OCI-M2 (cell line): ENCODE measurements around the gene NR5A2.

Source experiments
- DNase-seq: peaks from one replicate; lab custom pipeline; 2025; ENCODE audit not compliant: unreplicated experiment; lab: John Stamatoyannopoulos, UW

Gene NR5A2

DNA sequence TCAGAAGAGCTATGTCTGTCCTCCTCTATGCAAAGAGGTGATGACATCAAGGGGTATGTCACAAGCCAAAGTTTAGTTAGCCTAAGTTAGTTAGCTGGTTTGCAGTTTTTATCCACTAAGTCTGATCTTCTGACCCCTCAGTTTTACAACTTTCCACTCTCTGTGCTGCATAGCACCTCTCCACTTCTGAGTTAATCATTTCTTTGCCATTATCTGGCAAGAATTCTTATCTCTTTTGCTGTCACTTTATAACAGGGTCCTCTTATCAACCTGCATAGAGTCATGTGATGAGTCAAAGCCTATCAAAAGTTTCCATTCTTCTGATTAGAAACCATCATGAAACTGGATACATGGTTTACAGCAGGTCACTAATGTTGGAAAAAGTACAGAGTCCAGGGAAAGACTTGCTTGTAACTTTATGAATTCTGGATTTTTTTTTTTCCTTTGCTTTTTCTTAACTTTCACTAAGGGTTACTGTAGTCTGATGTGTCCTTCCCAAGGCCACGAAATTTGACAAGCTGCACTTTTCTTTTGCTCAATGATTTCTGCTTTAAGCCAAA, at the start of gene NR5A2:
Gene NR5A2, plus strand, starts transcription at position 447 of the 560 bp plus-strand sequence. CDS start 138 bp downstream, outside the sequence.
- DNase-seq: no peak

DNA sequence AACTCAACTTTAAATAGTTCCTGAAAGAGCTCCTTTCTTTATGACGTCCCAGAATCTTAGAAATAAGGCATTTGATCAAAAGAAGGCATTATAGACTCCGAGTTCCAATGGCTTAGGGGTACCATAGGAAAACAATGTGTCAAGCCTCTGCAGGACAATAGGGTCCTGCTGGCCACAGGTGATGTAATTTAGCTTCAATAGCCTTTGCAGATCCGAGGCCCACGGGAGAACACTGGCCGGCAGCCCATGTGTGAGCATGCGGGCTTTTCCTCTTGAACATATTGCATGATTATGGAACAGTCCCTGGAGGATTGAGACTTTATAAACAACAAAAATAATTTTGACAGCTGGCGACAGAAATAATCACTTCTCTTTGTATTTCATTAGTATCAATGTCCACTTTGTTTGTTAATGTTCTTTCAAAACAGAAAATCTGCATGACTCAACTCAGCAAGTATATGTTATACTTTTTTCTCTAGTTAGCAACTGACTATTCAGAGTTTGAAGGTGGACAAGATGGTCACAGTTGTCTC, 49.0 kb upstream of the NR5A2 start:
- DNase-seq: no peak

DNA sequence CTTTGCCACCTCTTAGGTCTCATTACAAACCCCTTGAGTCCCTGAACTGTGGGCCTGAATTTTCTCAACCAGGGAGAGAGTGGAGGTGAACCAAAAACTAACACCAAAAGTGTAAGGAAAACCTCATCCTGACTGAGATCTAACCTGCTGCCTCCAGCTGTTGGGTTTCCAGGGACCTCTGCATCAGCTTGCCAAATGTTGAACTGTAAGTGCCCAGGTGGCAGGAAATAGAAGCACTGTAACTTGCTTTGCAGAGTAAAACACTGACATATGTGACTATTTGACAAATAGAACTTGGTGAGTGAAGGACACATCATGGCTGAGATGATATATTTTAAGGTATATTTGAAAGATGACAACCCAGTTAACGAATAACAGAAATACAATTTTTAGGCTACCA, 48.4 kb upstream of the NR5A2 start:
- DNase-seq: no peak

DNA sequence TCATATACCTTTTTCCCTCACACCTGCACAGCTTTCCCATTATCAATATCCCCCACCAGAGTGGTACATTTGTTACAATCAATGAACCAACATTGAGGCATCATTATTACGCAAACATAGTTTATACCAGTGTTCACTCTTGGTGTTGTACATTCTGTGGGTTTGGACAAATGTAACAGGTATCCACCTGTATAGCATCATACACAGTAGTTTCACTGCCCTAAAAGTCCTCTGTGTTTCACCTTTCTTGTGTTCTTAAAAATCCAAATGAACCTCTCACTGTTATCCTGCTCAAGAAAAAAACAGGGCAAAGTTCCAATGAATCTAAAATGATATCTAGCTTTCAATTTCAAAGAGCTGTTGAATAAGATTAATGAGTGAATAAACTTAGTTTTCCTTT, 45.9 kb upstream of the NR5A2 start:
- DNase-seq: no peak

DNA sequence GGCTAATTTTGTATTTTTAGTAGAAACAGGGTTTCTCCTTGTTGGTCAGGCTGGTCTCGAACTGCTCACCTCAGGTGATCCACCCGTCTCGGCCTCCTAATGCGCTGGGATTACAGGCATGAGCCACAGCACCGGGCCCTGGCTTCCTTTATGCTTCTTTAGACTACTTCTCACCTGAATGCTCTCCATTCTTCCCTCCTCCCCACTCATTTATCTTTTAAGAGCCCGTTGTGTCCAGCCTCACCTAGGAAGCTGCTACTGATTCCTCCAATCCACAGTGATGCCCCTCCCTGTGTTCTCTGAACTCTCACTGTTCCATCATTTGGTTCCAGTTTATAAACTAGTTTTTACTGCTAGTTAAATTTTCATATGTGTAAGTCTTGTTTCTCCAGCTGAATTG, 44.9 kb upstream of the NR5A2 start:
- no peak for DNase-seq

DNA sequence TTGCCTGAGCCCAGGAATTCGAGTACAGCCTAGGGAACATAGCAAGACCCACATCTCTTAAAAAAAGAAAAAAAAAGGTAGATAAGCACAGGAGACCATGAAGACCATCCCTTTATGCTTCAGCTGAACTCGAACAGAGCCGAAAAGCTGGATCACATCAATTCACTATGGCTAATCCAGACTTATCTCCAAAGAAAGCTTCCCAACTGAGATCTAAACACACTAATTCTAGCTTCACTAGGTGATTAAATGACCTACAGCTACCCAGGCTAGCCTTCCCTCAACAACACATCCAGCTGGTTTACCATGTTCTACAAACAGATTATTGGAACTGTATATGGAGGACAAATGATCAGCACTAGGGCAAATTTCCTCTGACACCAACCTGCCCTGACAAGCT, 44.0 kb upstream of the NR5A2 start:
- DNase-seq: no peak

DNA sequence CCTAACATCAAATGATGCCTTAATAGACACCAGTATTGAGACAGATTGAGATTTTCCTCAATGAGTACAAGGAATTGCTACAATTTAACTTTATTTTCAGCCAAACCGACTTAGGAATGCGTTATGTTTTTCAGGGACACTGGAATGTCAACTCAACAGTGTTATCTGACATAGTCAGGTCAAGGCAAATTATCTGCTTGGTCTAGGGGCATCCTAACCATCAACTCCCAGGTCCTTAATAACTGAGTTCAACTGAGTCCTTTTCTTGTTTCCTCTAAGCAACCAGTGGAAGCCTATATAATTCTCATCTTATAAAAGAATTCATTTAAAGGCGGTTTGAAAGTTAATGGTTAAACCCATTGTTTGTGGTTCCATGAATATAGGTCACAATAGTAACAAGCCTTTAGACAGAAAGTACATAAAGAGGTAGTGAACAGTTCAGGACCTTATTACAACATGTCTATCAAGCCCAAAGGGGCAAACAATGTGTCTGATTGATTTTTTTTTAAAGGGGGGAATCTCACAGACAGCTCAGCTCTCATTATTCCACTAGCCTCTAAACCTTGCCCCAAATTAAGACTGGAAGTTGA, 32.3 kb upstream of the NR5A2 start:
- DNase-seq: no peak

DNA sequence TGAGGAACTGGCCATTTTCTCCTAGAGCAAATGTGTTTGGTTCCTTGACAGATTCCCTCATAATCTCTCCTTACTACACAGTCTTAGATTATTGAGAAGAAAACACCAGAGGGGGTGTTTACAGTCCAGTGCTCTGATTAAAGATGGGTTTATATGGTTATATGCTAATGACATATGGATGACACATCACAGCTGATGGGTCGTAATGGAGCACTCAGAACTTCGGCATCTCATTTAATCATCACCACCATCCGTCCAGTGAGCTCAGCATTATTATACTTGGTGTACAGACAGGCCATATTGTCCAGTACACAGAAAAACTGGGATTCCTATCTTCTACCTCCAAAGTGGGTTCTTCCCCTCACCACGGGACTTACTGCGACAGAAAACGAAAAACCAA, 22.3 kb upstream of the NR5A2 start:
- DNase-seq: no peak

DNA sequence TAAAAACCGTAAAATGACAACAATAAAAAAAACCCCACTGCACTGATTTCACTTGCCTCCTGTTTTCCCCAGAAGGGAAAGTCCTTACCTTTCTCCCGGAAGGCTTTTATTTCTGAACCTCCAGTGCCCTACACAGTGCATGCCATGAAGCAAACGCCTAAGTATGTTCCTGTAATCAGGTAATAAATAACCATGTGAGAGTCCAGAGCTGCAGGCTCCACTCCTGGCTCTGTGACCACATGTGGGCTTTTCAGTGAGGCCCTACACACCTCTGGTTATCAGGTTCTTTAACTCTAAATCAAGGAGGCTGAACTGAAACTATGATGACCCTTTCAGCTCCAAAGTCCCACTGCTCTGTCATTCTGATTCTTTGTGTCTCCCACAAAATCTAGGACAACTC, 20.8 kb upstream of the NR5A2 start:
- no peak for DNase-seq

DNA sequence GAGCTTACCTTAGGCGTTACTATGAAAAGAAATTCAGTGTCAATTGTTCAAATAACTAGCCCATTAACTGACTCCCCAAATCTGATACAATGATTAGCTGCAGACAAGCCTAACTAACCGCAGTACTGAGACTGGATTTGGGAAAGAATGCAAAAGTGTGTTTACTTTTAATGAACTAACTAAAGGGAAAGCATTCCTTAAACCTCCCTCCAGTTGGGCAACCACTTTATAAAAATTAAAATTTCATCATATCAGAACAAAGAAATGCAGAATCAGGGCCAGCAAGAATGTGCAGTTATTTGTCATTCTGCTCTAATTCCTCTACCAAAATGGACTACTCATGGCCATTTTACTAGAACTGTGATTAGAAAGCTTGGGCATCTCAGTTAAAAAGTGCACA, 11.7 kb upstream of the NR5A2 start:
- no peak for DNase-seq

DNA sequence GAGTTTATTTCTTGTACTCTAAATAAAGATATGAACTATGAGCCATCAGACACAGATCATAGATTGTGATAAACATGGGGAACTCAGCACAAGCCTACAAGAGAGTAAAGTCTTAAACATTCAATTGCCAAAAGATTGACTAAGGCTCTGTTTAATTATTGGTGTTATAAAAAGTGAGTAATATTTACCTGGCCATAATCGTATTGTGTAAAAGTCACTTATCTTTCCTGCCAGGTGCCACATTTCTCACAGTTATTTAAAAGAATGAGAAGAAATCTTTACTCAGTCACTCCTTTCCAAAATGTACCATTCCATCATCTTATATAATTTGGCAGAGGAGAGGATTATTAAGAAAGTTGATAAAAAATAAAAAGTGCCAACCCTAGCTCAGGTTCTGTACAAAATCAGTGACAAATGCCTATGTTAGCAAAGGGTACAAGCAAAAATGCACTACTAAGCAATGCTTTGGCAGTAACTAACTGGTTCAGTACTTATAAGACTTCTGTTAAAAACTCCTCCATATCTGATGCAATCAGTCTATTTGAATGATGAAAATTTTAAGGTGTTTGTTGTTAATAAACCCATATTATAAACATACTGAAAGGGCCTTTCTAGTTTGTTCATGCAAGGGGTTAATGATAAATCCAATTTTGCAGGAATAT, 5.8 kb upstream of the NR5A2 start:
- no peak for DNase-seq

DNA sequence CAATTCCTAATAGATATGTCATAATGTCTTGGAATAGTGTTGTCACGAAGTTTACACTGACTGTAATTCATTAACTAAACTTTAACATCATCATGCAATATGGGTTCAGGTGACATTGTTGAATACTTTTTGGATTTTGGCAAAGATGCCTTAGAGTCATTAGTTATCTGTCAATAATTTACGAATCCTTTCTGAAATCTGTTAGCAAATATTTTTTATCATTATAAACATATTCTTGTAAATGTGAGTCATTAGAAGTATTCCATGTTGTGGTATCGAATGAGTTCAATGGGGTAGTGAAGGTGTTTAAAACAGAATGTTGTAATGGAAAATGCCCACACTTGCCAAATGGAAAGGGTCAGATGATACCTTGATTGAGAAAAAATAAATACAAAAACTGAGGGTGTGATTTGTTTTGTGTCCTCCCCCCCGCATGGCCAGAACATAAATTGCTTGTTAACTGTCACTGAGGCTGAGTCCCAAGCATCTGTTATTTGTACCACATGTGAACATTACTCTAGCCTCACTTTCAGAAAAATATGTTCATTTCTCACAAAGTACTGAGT, 5.2 kb upstream of the NR5A2 start:
- DNase-seq: no peak

DNA sequence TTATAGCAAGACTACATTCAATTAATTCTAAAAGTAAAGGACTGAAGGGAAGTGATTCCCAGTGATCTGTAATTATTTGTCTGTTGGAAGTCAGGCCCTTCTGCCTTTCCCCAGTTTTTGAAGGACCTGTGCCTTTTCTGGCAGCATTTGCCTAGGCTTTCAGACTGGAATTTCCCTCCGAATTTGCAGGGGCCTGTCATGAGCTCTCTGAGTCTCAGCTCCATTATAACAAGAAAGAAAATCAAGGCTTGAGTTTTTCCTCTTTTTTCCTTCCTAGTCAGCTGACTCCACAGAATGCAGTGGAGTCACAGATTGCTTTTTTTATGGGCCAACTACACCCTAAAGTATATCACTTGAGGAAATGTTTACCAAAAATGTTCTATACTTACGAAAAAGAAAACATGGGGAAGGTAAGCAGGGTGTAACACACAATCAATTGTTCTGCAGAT, 1.1 kb downstream of the NR5A2 start:
- no peak for DNase-seq

DNA sequence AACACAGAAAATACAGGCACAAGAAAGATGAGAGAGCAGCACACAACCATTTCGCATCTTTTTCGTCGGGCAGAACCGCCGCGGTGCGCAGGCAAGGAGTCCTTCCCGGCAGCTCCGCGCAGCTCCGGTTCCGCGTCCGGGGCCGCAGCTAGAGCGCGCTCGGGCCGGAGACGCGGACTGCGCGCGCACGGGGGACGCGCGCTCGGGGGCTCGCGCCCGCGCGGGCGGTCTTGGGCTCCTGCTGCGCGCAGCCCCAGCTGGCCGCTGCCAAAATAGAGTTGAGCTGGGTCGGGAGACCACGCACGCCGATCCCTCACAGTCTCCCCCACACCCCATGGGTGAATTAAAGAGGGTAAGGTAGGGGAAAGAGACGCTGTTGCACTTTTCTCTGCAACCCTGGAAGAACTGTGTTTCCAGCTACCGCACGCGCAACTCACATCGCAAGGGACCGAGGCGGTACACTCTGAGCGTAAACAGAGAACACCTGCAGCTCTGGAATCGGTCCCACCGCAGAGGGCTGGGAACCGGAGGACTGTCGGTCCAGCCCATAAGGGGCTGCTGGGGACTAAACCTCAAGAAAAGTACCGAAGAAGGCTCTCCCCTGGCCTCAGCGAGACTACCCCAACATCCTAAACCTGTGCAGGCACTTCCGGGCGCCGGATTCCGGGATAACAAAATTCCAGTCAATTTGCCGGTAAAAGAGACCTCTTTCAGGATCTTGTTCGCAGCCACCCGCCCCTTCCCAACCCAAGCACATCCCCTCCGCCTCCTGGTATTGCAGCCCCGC, 1.7 kb downstream of the NR5A2 start:
- no peak for DNase-seq

DNA sequence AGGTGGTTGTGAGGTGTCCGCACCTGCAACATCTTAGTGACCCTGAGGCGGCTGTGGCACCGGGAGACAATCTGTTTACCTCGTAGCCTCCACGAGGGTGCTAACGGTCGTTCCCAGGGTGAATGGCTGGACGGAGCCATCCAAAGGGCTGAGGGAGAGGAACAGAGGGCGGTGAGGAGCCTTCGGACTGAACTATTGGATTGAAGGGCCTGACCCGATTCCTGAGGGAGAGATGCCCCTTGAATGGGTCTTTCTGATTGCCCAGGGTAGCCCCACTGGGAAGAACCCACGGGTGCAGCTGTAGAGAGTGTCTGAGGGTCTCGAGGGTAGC, 2.3 kb downstream of the NR5A2 start:
- no peak for DNase-seq

DNA sequence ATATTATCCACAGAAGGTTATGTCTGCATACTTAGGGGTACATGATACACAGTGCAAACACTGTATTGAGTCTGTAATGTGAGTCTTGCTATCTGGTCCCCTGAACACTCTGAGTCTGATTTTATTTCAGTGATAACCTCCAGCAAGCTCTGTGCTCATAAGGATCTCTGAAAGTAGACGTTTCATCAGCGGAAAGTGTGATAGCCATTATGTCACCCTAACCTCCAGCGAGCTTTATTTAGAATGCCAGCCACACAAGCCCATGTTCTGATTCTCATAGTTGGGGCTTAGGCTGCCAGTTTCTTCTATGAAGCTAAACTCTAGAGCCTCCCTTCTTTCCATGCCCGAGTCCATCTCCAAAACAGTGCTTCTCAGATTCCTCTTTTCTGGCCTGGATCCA, 3.3 kb downstream of the NR5A2 start:
- no peak for DNase-seq

DNA sequence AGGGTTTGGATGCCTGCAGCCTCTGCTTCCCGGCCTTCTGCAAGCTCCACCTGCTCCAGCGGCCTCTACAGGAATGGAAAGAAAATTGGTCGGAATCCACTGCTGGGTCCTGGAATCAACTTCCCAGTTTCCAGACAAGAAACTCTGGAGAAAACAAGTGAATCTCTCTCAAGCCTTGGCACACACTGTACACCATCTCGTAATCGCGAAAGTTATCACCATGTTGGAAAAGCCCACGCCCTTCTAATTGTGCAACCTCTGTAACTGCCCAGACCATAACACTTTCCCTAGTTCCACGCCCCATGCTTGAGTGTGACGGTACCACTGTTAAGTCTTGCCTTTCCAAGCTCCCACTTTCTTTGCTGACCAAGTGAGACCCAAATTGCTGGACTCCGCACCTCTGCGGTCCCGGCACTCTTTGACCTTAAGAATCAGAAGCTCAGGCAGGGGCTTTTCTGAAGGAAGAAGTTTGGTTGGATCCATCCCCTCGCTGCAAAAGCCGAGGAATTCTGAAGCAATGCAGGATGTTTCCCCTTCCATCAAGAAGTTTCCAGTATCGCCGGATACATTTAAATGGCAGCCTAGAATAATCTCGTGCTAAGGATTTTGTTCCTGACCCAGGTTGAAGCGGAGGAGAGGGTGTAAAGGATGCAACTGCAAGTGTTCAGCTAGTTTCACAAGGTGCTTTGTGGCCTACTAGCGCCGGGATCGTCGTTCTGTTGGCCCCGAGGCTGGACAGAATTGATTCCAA, 6.2 kb downstream of the NR5A2 start:
- no peak for DNase-seq

DNA sequence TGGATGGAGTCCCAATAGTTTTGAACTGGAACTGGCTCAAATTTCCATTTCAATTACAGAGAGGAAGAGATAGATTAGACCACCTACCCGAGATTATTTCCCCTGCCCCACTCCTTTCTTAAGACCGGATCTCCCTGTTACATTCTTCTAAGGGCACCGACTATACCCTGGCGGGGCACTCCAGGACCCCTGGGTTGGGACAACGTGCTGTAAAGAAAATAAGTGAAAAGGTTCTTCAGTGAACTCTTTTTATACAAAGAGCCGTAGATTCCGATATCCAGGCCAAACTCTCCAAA, 6.7 kb downstream of the NR5A2 start:
- DNase-seq: no peak

DNA sequence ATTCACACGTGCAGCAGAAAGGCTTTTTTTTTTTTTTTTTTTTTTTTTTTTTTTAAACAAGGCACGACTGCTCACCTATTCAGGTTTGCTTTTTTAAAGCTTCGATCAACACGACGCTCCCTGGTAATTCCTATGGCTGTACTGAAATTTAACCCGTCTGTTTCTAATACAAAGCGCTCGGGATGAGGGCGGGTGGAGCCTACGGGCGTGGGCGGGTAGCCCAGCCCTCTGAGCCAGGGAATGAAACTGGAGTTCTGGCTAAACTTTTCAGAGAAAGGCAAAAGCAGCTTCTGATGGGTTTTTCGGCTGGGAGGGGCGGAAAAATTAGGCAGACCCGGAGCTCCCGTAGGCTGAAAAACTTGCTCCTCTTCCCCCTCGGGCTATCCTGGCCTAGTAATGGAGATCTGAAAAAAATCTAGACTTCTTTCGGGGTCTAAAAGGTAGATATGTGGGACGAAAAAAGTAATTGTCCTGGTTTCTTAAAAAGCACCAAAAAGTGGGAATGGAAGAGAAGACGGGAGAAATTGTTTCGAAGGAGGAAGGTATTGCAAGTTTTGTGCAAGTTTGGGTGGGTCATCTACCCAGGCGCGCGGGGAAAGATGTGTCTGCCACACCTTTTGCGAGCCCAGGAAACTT, 7.4 kb downstream of the NR5A2 start:
- DNase-seq: no peak

DNA sequence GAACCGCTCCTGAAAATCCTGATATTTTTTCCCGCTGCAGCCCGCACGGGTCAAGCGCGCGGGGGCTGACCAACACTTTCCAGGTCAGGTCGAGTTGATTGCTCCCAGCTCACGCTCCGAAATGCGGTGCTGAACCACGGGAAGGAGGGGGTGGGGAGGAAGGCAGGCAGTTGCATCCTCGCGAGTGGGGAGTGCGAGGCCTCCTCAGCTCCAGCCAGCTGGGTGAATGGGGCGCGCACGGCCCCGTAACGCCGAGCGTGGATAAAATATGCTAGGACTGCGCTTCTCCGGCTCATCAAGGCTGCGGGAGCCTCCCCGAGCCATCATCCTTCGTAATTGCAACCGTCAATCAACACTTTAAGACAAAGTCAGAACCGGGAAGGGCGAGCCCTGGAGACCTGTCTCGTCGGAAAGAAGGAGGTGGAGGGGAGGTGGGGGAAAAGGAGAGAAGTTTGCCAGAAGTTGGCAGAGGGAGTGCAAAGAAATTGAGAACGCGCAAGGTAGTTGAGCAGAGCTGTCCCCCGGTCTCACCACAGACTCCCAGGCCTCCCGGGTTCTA, 8.0 kb downstream of the NR5A2 start:
- no peak for DNase-seq
